HG03354 (cell line): ENCODE measurements around the gene KCNIP4.

Experiments
- ATAC-seq: cut with Tn5 transposase; IDR thresholded peaks from one replicate; pipeline ENCODE4 v1.9.1; 2021; ENCODE audit warnings: mild to moderate bottlenecking; ENCODE audit not compliant: unreplicated experiment, poor library complexity, severe bottlenecking

The KCNIP4 gene

DNA sequence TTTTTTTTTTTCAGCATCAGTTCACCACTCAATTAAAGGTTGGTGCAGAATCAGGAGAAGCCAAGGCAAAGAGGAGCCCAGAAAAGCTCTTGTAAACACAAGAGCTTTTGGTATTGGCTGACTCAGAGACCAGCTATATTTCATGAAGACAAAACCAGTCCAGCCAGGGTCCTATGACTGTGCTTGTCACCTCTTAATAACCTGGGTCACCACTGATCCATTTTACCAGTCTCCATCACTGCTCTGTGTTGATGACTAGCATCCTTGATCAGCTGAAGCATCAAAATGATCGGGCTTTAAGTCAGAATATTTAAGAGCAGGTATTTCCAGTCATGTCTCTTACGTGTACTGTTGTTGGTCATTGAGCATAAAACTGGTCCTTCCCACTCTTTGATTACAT is 1010.4 kb downstream of the KCNIP4 start:
- no peak for ATAC-seq

DNA sequence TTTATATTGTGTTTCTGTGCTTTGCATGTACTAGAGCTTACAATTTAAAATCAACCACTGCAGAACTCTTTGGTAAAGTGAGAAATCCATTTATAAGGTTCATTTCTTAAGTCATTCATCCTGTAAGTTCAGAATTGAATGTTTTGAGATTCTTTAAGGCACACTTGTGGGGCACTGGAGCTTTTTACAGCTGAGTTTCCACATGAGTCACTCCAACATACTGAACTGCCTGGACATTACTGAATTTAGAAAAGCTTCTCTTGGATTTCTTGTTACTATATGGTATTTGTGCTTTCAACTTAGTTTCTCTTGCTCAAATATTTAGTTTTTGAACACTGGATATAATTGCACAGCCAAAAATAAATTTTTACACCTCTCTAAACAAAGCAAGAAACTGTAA is 1022.0 kb downstream of the KCNIP4 start:
- no peak for ATAC-seq

DNA sequence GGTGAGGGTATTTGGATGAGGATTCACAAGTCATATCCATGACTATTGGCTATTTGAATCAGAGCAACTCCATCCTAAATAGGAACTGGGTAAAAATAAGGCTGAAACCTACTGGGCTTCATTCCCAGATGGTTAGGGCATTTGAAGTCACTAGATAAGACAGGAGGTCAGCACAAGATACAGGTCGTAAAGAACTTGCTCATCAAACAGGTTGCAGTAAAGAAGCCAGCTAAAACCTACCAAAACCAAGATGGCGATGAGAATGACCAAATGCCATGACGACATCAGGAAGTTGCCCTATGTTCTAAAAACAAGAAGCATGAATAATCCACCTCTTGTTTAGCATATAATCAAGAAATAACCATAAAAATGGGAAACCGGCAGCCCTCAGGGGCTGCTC is 1023.4 kb downstream of the KCNIP4 start:
- no peak for ATAC-seq

DNA sequence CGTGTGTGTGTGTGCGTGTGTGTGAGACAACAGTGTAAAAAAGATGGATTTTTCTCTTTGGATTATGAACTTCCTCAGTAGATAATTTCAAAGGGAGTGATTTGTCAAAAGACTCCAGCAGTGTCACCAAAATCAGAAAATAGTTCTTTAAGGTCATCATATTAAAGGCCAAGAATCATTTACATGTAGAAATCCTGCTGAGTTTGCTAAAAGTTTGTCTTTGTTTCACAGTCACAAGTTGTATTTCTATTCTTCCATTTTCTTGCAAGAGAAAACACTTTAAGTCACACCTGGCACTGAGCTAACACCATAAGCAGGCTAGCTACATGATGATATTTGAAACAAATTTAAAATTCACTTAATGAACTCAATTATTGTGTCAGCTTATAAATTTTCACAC is 1025.6 kb downstream of the KCNIP4 start:
- ATAC-seq, result no peak

DNA sequence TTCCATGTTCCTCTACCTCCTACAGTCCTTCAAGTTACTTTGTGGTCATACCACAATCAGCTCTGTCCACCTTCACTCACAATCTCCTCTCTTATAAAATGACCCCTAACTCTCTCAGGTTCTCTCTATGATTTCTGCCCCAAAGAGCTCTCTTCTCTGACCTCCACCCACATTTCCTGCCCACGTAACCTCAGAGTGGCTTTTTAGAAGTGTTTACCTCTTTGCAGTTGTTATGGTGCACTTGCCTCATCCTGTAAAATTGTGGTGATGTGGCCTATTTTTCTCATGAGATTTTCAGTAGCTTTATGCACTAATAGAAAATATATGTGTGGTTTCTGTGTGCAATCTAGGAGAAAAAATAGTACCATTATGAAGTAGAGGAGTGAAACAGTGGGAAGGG is 1032.5 kb downstream of the KCNIP4 start:
- no peak for ATAC-seq

DNA sequence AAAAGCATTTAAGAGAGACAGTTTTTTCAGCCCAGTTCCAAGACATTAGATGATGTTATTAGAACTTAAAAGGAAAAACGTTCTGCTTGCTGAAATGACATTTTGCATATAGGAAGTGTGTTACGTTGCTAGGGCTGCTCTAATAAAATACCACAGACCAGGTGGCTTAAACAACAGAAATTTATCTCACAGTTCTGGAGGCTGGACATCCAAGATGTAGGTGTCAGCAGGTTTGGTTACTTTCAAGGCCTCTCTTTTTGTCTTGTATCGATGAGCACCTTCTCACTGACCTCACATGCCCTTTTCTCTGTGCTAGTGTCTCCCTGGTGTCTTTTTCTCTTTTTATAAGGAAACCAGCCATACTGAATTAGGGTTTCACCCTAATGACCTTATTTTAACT is 1043.6 kb downstream of the KCNIP4 start:
- no peak for ATAC-seq

DNA sequence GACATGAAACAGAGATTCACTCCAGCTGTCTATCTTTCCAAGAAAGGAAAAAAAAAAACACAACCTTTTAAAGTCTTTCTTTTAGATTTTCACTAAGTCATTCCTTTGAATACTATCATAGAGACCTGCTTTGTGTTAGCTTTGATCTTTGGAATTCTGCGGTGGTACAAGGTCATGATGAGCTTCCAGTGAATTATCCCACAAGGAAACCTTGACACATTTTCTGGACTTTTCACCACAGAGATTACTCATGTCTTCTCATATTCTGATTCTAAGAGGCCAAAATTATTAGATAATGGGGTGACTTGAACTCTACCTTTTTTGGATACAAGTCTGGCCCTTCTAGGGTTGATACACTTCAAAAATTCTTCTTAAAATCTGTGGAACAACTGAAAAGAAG is 1046.7 kb downstream of the KCNIP4 start:
- no peak for ATAC-seq

DNA sequence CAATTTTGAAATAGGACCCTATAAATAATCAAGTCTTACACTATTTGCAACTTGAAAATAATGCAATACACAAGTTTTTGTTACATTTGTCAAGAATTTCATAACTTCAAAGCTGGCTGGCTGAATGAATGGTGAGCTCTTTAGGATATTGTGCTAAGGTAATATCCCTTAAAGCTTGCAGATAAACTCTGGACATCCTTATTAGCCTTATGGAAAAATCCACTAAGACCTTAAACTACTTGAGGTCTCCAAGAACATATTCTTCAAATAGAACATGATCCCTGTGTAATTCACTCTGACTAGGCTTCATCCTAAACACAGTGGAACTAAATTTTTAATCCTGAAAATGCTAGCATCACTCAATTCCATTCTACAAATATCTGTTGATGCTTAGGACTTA is 1049.0 kb downstream of the KCNIP4 start:
- ATAC-seq, result no peak

DNA sequence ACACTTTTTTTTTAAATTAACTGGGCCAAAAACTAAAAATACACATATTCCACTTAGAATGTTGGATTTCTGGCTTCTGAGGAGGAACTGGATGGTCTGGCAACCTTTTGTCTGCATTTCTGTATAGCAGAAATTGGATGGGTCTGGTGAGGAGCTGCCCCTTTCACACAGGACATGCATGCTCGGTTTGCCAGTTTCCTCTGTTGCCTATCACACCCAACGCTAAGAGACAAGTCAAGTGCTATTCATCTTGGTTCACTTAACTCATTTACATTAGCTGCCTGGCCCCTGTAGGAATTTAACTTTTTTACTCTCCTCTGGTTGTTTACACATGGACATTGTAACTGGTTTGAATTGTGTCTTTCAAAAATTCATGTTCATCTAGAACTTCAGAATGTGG is 1052.6 kb downstream of the KCNIP4 start:
- no peak for ATAC-seq

DNA sequence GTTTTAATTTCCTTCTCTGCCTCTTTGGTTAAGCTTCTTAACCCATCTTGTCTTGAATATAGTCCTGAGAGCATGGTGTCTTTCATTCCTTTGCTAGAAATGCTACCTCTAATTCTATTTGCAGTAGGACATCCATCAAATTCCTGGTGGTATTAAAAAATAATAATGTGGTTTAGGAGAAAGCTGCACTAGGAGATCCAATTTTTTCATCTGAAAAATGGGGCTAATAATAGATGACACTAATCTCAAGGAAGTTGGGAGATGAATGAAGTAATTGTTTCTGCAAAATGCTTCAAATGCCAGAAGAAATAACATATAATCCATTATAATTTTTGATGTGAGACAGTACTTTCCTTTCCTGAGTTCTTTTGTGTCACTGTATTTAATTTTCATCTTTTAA is 1053.4 kb downstream of the KCNIP4 start:
- ATAC-seq, result no peak

DNA sequence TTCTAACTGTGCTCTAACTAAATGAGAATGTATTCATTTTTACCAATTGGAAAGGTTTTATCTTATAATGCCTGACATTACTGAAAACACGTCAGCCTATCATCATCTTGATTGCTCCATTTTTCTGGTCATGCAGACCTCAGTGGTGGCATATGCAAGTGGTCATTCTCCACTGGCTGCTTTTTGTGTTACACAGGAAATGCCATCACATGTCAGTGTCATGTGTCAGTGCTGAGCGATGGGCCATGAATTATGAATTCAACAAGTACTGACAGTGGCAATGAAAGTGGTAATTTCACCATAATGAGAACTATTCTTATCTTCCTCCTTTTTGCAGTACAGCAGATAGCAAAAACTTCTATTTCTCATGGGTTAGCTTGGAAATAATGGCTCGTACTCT is 1057.8 kb downstream of the KCNIP4 start:
- no peak for ATAC-seq

DNA sequence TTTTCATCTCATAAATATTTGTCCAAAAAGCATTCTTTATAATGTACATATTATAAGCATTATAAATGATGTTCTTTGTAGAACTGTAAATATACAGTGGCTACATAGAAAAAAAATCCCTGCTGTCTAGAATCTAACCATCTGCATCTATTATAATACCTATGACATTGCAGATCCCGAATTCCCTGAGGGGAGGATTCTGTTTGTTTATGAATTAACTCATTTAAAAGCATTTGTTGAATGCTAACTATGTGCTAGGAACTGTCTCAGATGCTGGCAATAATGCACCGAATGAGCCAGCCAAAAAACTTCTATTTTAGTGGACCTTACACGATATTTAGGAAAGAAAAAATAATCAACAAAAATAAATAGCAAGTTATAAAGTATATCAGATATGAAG is 1058.7 kb downstream of the KCNIP4 start:
- ATAC-seq, result no peak

DNA sequence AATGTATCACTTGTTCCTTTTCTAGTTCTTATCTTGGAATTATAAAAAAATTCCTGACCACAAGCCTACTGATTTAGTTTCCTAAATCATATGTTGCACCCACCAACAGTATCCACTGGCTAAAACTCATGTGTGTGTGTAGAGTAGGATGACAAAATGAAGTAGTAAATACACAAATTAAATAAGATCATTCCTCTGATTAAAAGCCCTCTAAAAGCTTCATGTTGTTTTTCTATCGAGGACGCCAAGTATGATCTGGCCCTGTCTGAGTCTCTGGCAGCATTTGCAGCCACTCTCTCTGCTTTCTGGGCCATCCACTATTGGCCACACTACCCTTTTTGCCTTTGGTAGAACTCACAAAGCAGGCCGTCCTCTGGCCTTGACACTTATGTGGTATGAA is 1064.9 kb downstream of the KCNIP4 start:
- ATAC-seq, result no peak

DNA sequence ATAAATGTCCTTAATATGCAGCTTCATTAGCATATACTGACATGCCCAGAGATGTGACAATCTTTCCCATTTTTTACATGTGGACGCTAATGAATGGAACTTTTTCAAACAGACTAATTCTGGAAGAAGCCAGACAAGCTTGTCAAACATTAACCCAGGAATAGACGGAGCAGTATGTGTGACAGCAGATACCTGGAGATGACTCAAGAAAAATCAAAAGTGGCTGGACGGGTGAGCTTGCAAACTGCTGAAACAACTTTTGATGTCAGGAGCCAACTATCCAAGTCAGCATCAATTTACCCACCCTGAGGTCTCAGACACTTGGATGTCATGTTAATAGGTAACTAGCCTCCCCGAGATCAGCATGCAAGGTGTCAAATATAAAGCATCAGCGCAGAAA is 1065.3 kb downstream of the KCNIP4 start:
- no peak for ATAC-seq

DNA sequence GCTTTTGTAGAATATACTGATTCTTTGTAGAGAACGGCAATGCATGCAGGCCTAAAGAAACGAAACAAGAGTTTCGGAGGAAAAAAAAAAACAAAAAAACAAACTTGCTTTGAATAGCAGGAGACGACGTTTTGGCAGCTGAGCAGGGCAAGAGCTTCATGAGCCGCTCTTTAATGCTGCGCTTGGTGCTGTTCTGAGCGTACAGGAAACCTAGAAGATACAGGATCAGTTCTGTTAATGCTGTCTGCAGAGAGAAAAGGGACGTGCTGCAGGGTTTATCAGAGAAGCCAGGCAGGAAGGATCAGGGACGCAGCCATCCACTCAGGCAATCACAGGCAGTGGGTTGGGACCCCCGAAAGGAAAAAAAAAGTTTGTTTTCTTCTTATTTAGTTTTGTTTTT is 1066.1 kb downstream of the KCNIP4 start:
- ATAC-seq, result no peak

DNA sequence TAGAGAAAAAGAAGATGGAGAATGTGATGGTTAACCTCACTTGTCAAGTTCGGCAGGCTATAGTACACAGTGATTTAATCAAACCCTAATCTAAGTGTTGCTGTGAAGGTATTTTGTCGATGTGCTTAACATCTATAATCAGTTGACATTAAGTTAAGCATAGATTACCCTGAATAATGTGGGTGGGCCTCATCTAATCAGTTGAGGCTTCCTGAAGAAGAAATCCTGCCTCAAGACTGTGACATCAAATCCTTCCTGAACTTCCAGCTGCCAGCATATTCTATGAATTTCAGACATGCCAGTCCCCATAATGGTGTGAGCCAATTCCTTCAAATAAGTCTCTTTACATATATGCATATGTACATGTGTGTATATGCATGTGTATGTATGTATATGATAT is 1066.9 kb downstream of the KCNIP4 start:
- ATAC-seq, result no peak

DNA sequence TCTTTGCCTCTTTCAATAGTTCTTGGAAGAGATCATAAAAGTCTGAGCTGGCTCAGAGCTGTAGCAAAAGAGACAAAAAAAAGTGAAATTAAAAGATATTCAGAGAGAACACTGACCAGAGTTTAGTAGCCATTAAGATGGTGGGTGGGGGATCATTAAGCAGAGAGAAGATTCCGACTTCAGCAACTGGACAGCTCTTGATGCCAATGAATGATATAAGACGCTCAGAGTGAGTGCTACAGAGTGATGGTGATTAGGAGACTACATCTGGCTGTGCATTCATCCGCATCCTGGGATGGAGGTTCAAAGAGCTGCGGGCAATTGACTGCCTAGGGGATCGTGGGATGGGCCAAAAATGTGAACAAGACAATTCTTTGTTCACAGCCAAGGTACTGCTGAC is 1069.8 kb downstream of the KCNIP4 start:
- ATAC-seq, result no peak

DNA sequence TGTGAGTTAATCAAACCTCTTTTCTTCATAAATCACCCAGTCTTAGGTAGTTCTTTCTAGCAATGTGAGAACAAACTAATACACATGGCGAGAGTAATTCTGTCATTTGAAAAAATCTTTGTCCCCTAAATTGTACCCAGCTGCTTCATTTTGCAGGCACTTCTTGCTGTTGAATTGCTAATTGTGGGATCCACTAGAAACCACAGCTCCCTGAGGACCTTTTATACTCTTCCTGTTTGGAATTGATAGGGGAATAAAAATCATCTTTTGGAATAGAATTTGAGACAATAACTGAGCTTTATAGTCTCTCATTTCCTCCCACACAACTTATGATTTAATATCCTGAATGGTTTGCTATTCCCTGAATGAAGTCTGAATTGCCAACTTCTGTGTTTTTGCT is 1078.1 kb downstream of the KCNIP4 start:
- no peak for ATAC-seq

DNA sequence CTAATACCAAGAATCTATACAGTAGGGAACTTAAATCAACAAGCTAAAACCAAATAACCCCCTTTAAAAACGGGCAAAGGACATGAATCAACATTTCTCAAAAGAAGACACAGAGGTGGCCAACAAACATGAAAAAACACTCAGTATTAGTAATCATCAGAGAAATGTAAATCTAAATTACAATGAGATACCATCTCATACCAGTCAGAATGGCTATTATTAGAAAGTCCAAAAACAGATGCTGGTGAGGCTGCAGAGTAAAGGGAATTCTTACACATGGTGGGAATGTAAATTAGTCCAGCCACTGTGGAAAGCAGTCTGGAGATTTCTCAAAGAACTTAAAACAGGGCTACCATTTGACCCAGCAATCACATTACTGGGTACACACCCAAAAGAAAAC is 1080.5 kb downstream of the KCNIP4 start:
- no peak for ATAC-seq

DNA sequence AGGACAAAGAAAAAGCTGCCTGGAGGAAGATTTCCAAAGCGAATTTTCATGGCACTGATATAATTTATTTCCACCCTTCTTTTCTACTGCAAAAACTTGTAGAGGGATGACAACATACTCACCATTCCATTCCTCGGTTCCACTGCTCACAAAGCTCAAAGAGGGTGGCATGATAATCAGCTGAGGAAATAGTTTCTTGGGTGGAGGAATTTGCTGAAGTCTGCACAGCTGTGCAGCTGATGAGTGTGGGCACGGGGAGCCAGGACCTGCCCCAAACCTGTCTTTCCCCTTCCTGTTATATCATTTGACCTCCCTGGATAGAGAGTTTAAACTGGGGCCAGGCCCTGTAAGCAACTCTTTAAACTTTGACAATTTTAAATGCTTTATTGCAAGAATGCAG is 1087.7 kb downstream of the KCNIP4 start:
- ATAC-seq, result no peak

DNA sequence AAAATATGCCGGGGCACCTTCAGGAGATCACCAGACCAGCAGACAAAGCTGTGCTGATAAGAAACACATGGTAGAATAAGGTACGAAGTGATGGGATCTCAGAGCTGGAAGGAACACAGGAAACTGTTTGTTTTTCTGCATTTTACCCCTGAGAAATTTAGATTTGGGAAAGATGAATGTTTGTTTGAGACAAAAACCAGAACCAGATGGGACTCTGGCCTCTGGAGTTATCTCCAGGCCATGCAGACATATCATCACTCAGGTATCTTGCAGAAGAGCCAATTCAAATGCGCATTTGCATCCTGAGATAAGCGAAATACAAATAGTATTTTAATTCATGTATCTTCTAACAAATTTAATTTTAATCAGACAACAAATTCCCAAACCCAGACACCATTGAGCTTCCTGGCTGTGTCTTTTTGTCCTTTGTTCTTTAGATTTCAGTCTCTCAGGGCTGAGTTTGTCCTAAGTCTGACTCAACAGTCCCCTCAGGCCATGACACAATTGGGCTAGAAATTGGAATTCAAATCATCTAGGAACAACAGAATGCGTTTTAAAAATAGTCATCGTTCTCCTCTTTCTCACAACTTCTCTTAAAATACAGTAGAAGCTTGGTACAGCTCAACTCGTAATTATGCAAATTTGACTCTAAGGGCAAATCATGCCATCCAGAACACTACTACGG is 1089.3 kb downstream of the KCNIP4 start:
- no peak for ATAC-seq

DNA sequence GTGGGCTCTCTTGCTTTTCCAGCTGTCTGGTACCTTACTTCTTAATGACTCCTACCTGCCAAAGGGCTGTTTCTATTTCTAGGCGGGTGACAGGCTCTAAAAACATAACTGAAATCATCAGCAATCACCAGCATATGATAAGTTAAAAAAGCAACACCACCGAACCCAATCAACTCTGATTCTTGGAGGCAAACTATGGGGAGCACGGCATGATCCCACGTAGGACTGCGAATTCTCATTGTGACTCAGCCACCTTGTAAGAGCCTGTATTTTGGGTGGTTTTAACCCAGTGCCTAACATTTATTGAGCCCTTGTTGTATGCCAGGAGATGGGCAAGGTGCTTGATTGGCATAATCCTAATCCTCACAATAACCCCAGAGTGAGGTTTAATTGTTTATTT is 1091.5 kb downstream of the KCNIP4 start:
- ATAC-seq, result no peak
